Adrenal gland (tissue), 12 donors: ENCODE measurements around the gene KDM1B. TPM values are rescaled to one million over a fixed set of nuclear protein-coding genes. Genes with fewer than 3 reads are reported as not detected.
"Not testable (repeated sequence)": the region's sequence is repeated elsewhere in the genome, so short reads cannot be mapped to it uniquely, and the experiment has no call there.

Source experiments
- DNase-seq, 7 donors: peaks; one replicate each; pipeline ENCODE4 v3.0.0-alpha.2; 2019 to 2020
- H3K27ac ChIP-seq, 5 donors: fragments of 200-600 bp; sonication (generic) in 4 of 5; 1 replicate in 3 of 5; 2 replicates in 2 of 5; pipeline versions ENCODE4 v1.5.1 to v1.8.0; 2016 to 2020; ENCODE audit warnings: mild to moderate bottlenecking in 1 of 5
- H3K27me3 ChIP-seq: fragments of 200-600 bp; 2 replicates; pipeline ENCODE4 v1.8.0; 2021
- H3K36me3 ChIP-seq, 2 donors: fragments of 200-600 bp; replicated peaks in 1 of 2; 1 replicate in 1 of 2; 2 replicates in 1 of 2; pipeline versions ENCODE4 v1.5.1 to v1.8.0; 2018 to 2022
- H3K4me1 ChIP-seq, 2 donors: fragments of 200-600 bp; replicated peaks in 1 of 2; 1 replicate in 1 of 2; 2 replicates in 1 of 2; pipeline versions ENCODE4 v1.5.1 to v1.8.0; 2018 to 2021
- H3K4me3 ChIP-seq, 4 donors: fragments of 200-600 bp; sonication (generic) in 3 of 4; one replicate each; pipeline ENCODE4 v1.5.1; 2016 to 2018
- H3K9me3 ChIP-seq, 3 donors: fragments of 200-600 bp; sonication (generic) in 1 of 3; replicated peaks in 1 of 3; 1 replicate in 2 of 3; 2 replicates in 1 of 3; pipeline versions ENCODE4 v1.5.1 to v1.8.0; 2016 to 2021
- POLR2A ChIP-seq, 2 donors: fragments of 450-650 bp; IDR thresholded peaks; one replicate each; pipeline ENCODE4 v1.6.1; 2017; ENCODE audit warnings: antibody characterized with exemption in 2 of 2, mild to moderate bottlenecking in 2 of 2, moderate library complexity in 1 of 2
- WGBS, 4 donors: extraction: QIAGEN DNeasy Blood & Tissue Kit in 2 of 4; methylation state at CpG; one replicate each; pipeline versions ENCODE4 v1.1.5 to v1.1.7; 2013 to 2017; 5-methylcytosine and 5-hydroxymethylcytosine counted together
- intact Hi-C, 2 donors: fragments of 100-400 bp; cut with DNase I; formaldehyde crosslinking; loops; one replicate each; pipeline versions ENCODE4 v1.14.1 to v1.15.0; 2022 to 2023
- polyA plus RNA-seq, 3 donors: library from polyadenylated mRNA; stranded (reverse); fragments of 200-250 nt in 2 of 3; fragments of 350-450 nt in 1 of 3; fragmentation: Illumina TruSeq in 1 of 3; extraction: RNeasy Lipid Tissue Mini Kit (QIAGEN cat#74804) in 1 of 3; gene quantifications; one replicate each; pipeline ENCODE4 v1.2.3, GENCODE V29; 2013 to 2014
- total RNA-seq, 9 donors: library from RNA; depleted of rRNA in 4 of 9; stranded (reverse); fragments of >200 nt in 4 of 9; fragments of 120-200 nt in 1 of 9; fragmentation: NEBNext Ultra II Directional in 1 of 9; extraction: Animal tissue kit (Norgen Biotek cat#: 25700) in 1 of 9; gene quantifications; one replicate each; pipeline versions ENCODE4 v1.1.0 to v1.2.4, GENCODE V29; 2013 to 2023
- TF ChIP-seq, protein P1 (sequence below), 6 experiments: fragments of 450-650 bp in 4 of 6; fragments of 200-600 bp in 2 of 6; sonication (generic) in 1 of 6; IDR thresholded peaks; 1 replicate in 5 of 6; 2 replicates in 1 of 6; pipeline versions ENCODE4 v1.5.1 to v1.8.0; 2016 to 2021; ENCODE audit warnings: antibody characterized with exemption in 6 of 6, mild to moderate bottlenecking in 2 of 6, moderate library complexity in 1 of 6
- donor health status: healthy with polysubstance abuse.
- donor health status: Bipolar disorder and iron deficiency.
- donor health status: DM: yes; HTN: yes; CAD: no.
- donor health status: DM: no; HTN: no; CAD: no.
- donor health status: DM: no; HTN: no; CAD: no.
- donor health status: DM: yes; HTN: yes; CAD: no.

The KDM1B gene
- total and polyA plus RNA-seq, 12 donors: 1.8 to 36.0 (median 18.4) TPM

DNA sequence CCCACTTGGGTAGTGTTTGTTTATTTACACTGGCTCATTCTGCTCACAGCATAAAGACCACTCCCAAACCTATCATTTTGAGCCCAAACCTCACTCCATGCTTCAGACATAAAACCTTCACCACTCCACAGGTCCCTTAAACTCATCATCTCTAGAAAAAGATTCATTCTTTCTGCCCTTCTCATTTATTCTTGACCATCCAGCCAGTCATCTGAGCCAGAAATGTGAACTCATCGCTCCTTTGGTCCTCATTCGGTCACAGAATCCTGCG is 12.7 kb upstream of the KDM1B start:
- H3K36me3 ChIP-seq: peaks cover 0 to 32% of the 10 kb centered on the region in 2 donors

GRCh38 chr6:18147160-18147559 is 8.1 kb upstream of the KDM1B start:
- Histone ChIP-seq H3K4me3 (no peak overlapping the region), H3K36me3 (peaks cover 0 to 5% of the 10 kb centered on the region in 2 donors), H3K27me3 (no peaks in the 10 kb centered on the region), H3K4me1 (no peaks in the 10 kb centered on the region), H3K9me3 (no peaks in the 10 kb centered on the region), H3K27ac (peak overlapping the region in 1 of 5 donors; percentile 52)
- intact Hi-C loops: no loop called here
- TF ChIP-seq POLR2A (IDR thresholded peaks at IDR 0.05): no peak
- TF ChIP-seq, protein P1, sequence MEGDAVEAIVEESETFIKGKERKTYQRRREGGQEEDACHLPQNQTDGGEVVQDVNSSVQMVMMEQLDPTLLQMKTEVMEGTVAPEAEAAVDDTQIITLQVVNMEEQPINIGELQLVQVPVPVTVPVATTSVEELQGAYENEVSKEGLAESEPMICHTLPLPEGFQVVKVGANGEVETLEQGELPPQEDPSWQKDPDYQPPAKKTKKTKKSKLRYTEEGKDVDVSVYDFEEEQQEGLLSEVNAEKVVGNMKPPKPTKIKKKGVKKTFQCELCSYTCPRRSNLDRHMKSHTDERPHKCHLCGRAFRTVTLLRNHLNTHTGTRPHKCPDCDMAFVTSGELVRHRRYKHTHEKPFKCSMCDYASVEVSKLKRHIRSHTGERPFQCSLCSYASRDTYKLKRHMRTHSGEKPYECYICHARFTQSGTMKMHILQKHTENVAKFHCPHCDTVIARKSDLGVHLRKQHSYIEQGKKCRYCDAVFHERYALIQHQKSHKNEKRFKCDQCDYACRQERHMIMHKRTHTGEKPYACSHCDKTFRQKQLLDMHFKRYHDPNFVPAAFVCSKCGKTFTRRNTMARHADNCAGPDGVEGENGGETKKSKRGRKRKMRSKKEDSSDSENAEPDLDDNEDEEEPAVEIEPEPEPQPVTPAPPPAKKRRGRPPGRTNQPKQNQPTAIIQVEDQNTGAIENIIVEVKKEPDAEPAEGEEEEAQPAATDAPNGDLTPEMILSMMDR (IDR thresholded peaks at IDR 0.05): no peak
- DNase-seq: peak in 2 of 7 donors; percentile 20 to 23
- WGBS, 4 donors: 48 to 70% (median 54%) methylated on average over 2 of the region's 2 CpGs

More for the DNA sequence above, 12.7 kb upstream of the KDM1B start:
- Histone ChIP-seq H3K27me3 (no peaks in the 10 kb centered on the region), H3K27ac (no peak overlapping the region), H3K4me3 (no peak overlapping the region), H3K4me1 (no peaks in the 10 kb centered on the region), H3K9me3 (no peaks in the 10 kb centered on the region)
- no peak for DNase-seq
- WGBS, 4 donors: 92 to 100% (median 94%) methylated on average over 3 of the region's 3 CpGs
- TF ChIP-seq, protein P1 (IDR thresholded peaks at IDR 0.05): no peak
- no peak for TF ChIP-seq POLR2A (IDR thresholded peaks at IDR 0.05)
- intact Hi-C loops: no loop called here

DNA sequence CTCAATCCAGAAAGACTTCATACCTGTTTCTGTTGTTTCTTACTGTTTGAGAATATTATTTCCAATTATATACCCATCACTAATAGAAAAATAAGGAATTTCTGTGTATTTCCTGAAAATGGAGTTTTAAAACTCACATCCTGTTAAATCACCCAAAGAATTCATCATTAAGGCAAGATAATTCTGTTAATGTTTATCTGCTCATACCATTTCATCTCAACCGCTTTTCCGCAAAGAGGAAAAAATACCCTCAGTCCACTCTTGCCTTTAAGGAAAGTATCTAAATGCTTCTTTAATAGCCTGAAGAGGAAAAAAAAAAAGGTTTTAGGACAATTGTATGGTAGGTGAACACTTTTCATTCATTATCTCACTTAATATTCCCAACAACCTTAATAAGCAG is 7.6 kb upstream of the KDM1B start:
- H3K4me1 ChIP-seq: peaks cover under 1 to 3% of the 10 kb centered on the region in 2 donors
- no peaks in the 10 kb centered on the region for H3K9me3 ChIP-seq
- WGBS, 4 donors: 96 to 100% (median 97%) methylated on average over 2 of the region's 2 CpGs
- peak overlapping the region in 1 of 5 donors; percentile 52 for H3K27ac ChIP-seq
- H3K27me3 ChIP-seq: no peaks in the 10 kb centered on the region
- intact Hi-C loops: no loop called here
- TF ChIP-seq POLR2A (IDR thresholded peaks at IDR 0.05): no peak
- TF ChIP-seq, protein P1 (IDR thresholded peaks at IDR 0.05): no peak
- no peak for DNase-seq
- no peak overlapping the region for H3K4me3 ChIP-seq
- H3K36me3 ChIP-seq: peaks cover 0 to under 1% of the 10 kb centered on the region in 2 donors

DNA sequence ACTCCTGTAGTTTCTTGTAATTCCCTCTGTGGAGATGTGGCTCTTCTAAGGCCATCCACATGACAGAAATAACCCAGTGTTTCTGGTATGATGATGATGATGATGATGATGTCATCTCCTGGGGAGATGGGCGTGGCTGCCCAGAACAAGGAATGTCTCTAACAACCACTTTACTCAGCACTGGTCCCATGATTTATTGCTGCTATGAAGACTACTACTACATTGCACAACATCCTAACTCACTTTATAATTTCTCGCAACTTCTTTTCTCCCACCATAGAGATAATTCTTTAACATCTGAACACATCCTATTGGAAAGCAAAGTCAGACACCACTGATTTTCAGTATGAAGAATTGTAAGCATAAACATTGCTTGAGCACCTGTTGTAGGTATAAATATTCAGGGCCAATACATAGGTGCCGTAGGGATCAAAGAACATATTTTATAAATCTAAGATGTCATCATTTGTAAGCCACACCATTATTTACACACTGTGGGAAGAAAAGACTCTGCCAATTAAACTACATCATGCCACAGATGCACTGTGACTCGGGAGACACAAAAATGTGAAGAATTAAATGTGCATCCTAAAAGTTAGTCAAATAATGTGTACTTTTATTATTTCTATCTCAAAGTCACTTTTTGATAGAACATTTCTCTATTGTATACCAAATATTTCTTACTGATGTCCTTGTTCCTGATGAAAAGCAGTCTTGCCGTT is 6.8 kb upstream of the KDM1B start:
- Histone ChIP-seq H3K27me3 (no peaks in the 10 kb centered on the region), H3K4me3 (no peak overlapping the region), H3K9me3 (no peaks in the 10 kb centered on the region), H3K4me1 (peaks cover 9 to 12% of the 10 kb centered on the region in 2 donors), H3K36me3 (no peaks in the 10 kb centered on the region), H3K27ac (no peak overlapping the region)
- intact Hi-C loops: no loop called here
- 92 to 95% (median 93%) methylated on average over 5 of the region's 5 CpGs for WGBS, 4 donors
- TF ChIP-seq POLR2A (IDR thresholded peaks at IDR 0.05): no peak
- TF ChIP-seq, protein P1 (IDR thresholded peaks at IDR 0.05): no peak
- DNase-seq: peak in 1 of 7 donors; percentile 15

GRCh38 chr6:18151391-18151790 is 3.8 kb upstream of the KDM1B start:
- intact Hi-C loops: loop anchor here (10.0 kb wide), 1 partner anchor 113 kb away; the partner anchor contains the start of gene DEK (in 2 of the 2)
- H3K27me3 ChIP-seq, H3K4me3 ChIP-seq, H3K9me3 ChIP-seq, H3K27ac ChIP-seq, H3K36me3 ChIP-seq, DNase-seq: not testable (repeated sequence)
- 95 to 98% (median 97%) methylated on average over 3 of the region's 3 CpGs for WGBS, 4 donors
- peaks cover 10 to 25% of the 10 kb centered on the region in 2 donors for H3K4me1 ChIP-seq
